ENCODE data around the gene IFNL1.
"Not testable (repeated sequence)": the region's sequence is repeated elsewhere in the genome, so short reads cannot be mapped to it uniquely, and the experiment has no call there.

The IFNL1 gene

GRCh38 chr19:39296055-39296645 lies at the start of gene IFNL1:
IFNL1 (plus strand) TSS chr19:39296407; CDS start chr19:39296422, 15 bp downstream.
- DNase-seq (ENCODE audit: low read depth in 2 of 2): no peak

GRCh38 chr19:39246951-39247669 lies 49.1 kb upstream of the IFNL1 start:
- peak in 1 of 2 donors; percentile 10 for DNase-seq (ENCODE audit: low read depth in 2 of 2)

- DNase-seq (ENCODE audit: low read depth in 2 of 2): no peak
These were observed 48.2 kb upstream of the IFNL1 start for GRCh38 chr19:39247701-39248664.

- no peak for DNase-seq (ENCODE audit: low read depth in 2 of 2)
These were observed 47.4 kb upstream of the IFNL1 start, which contains the start of gene IFNL4 for GRCh38 chr19:39248806-39249205. IFNL4 (minus strand) TSS chr19:39248856.

GRCh38 chr19:39251081-39251480 lies 45.1 kb upstream of the IFNL1 start:
- DNase-seq (ENCODE audit: low read depth in 2 of 2): no peak

- DNase-seq (ENCODE audit: low read depth in 2 of 2): no peak
These were observed 44.4 kb upstream of the IFNL1 start for GRCh38 chr19:39251846-39252245.

- DNase-seq (ENCODE audit: low read depth in 2 of 2): no peak
These were observed 43.7 kb upstream of the IFNL1 start for GRCh38 chr19:39252458-39252857.

- no peak for DNase-seq (ENCODE audit: low read depth in 2 of 2)
These were observed 42.6 kb upstream of the IFNL1 start for GRCh38 chr19:39253374-39254149.

- no peak for DNase-seq (ENCODE audit: low read depth in 2 of 2)
These were observed 41.5 kb upstream of the IFNL1 start for GRCh38 chr19:39254531-39255345.

GRCh38 chr19:39257227-39257626 lies 39.0 kb upstream of the IFNL1 start:
- no peak for DNase-seq (ENCODE audit: low read depth in 2 of 2)

- no peak for DNase-seq (ENCODE audit: low read depth in 2 of 2)
These were observed 34.5 kb upstream of the IFNL1 start for GRCh38 chr19:39261704-39262103.

- DNase-seq (ENCODE audit: low read depth in 2 of 2): no peak
These were observed 33.7 kb upstream of the IFNL1 start for GRCh38 chr19:39262496-39262895.

GRCh38 chr19:39263912-39264305 lies 32.3 kb upstream of the IFNL1 start:
- no peak for DNase-seq (ENCODE audit: low read depth in 2 of 2)

GRCh38 chr19:39264306-39265290 lies 31.6 kb upstream of the IFNL1 start:
- DNase-seq (ENCODE audit: low read depth in 2 of 2): no peak

- DNase-seq (ENCODE audit: low read depth in 2 of 2): no peak
These were observed 30.8 kb upstream of the IFNL1 start for GRCh38 chr19:39265321-39265916.

GRCh38 chr19:39268085-39268484 lies 28.1 kb upstream of the IFNL1 start, which contains the start of gene IFNL2:
IFNL2 (plus strand) TSS chr19:39268396; CDS start chr19:39268569, 173 bp downstream.
- not testable (repeated sequence) for DNase-seq (ENCODE audit: low read depth in 2 of 2)

GRCh38 chr19:39268531-39269223 lies 27.5 kb upstream of the IFNL1 start:
- DNase-seq (ENCODE audit: low read depth in 2 of 2): not testable (repeated sequence)

GRCh38 chr19:39269369-39269768 lies 26.8 kb upstream of the IFNL1 start:
- DNase-seq (ENCODE audit: low read depth in 2 of 2): not testable (repeated sequence)
